ENCODE results near the gene ITGB1BP1. TPM values are rescaled to one million over a fixed set of nuclear protein-coding genes. Genes with fewer than 3 reads are reported as not detected.

ITGB1BP1 gene
- total RNA-seq, 1 donor from 2014 or later = 39.6 TPM

GRCh38 chr2:9373047-9373446, 50.3 kb downstream of the ITGB1BP1 start:
- DNase-seq (no peak), ATAC-seq (ENCODE audit: low read depth) (peak; percentile 47)
- no peak overlapping the region for H3K4me3 Mint-ChIP-seq
- peaks cover 22% of the 10 kb centered on the region for H3K27me3 Mint-ChIP-seq
- CTCF ChIA-PET = no interaction called here
- no peaks in the 10 kb centered on the region for H3K36me3 Mint-ChIP-seq (ENCODE audit: low read depth)
- H3K27ac Mint-ChIP-seq = no peak overlapping the region
- peaks cover 11% of the 10 kb centered on the region for H3K4me1 Mint-ChIP-seq
- no peaks in the 10 kb centered on the region for H3K9me3 Mint-ChIP-seq
- intact Hi-C loops (cut with micrococcal nuclease) = no loop called here
- TF ChIP-seq CTCF (IDR thresholded peaks at IDR 0.05) = no peak
- POLR2A ChIA-PET = no interaction called here

- H3K9me3 Mint-ChIP-seq = no peaks in the 10 kb centered on the region
- CTCF ChIA-PET = no interaction called here
- POLR2A ChIA-PET = no interaction called here
- peaks cover 26% of the 10 kb centered on the region for H3K27me3 Mint-ChIP-seq
- intact Hi-C loops (cut with micrococcal nuclease) = no loop called here
- no peaks in the 10 kb centered on the region for H3K36me3 Mint-ChIP-seq (ENCODE audit: low read depth)
- no peak overlapping the region for H3K4me3 Mint-ChIP-seq
- DNase-seq = no peak
- no peak for ATAC-seq (ENCODE audit: low read depth)
- TF ChIP-seq CTCF (IDR thresholded peaks at IDR 0.05) = no peak
- H3K4me1 Mint-ChIP-seq = peaks cover 11% of the 10 kb centered on the region
- no peak overlapping the region for H3K27ac Mint-ChIP-seq
Observed at GRCh38 chr2:9370746-9371145, 52.6 kb downstream of the ITGB1BP1 start.

- H3K4me1 Mint-ChIP-seq = no peaks in the 10 kb centered on the region
- H3K9me3 Mint-ChIP-seq = no peaks in the 10 kb centered on the region
- POLR2A ChIA-PET = no interaction called here
- TF ChIP-seq CTCF (IDR thresholded peaks at IDR 0.05) = no peak
- DNase-seq (no peak), ATAC-seq (ENCODE audit: low read depth) (no peak)
- CTCF ChIA-PET = no interaction called here
- no peak overlapping the region for H3K27ac Mint-ChIP-seq
- H3K27me3 Mint-ChIP-seq = peaks cover 22% of the 10 kb centered on the region
- intact Hi-C loops (cut with micrococcal nuclease) = no loop called here
- H3K4me3 Mint-ChIP-seq = no peak overlapping the region
- no peaks in the 10 kb centered on the region for H3K36me3 Mint-ChIP-seq (ENCODE audit: low read depth)
Observed at GRCh38 chr2:9366026-9366425, 57.3 kb downstream of the ITGB1BP1 start.

- H3K9me3 Mint-ChIP-seq = no peaks in the 10 kb centered on the region
- H3K27me3 Mint-ChIP-seq = peaks cover 22% of the 10 kb centered on the region
- ChIA-PET POLR2A (no interaction called here), CTCF (no interaction called here)
- ATAC-seq (ENCODE audit: low read depth) = no peak
- intact Hi-C loops (cut with micrococcal nuclease) = no loop called here
- DNase-seq = no peak
- H3K4me3 Mint-ChIP-seq = no peak overlapping the region
- no peak overlapping the region for H3K27ac Mint-ChIP-seq
- no peaks in the 10 kb centered on the region for H3K4me1 Mint-ChIP-seq
- H3K36me3 Mint-ChIP-seq (ENCODE audit: low read depth) = no peaks in the 10 kb centered on the region
- no peak for TF ChIP-seq CTCF (IDR thresholded peaks at IDR 0.05)
Observed at GRCh38 chr2:9365498-9366019, 57.8 kb downstream of the ITGB1BP1 start.

- no peak overlapping the region for H3K4me3 Mint-ChIP-seq
- no peaks in the 10 kb centered on the region for H3K4me1 Mint-ChIP-seq
- intact Hi-C loops (cut with micrococcal nuclease) = no loop called here
- no peak overlapping the region for H3K27ac Mint-ChIP-seq
- no peaks in the 10 kb centered on the region for H3K9me3 Mint-ChIP-seq
- ChIA-PET CTCF (no interaction called here), POLR2A (no interaction called here)
- peaks cover 16% of the 10 kb centered on the region for H3K27me3 Mint-ChIP-seq
- DNase-seq = no peak
- H3K36me3 Mint-ChIP-seq (ENCODE audit: low read depth) = no peaks in the 10 kb centered on the region
- no peak for TF ChIP-seq CTCF (IDR thresholded peaks at IDR 0.05)
- ATAC-seq (ENCODE audit: low read depth) = no peak
Observed at GRCh38 chr2:9364791-9365497, 58.4 kb downstream of the ITGB1BP1 start.

All from activated B cell treated with CpG ODN at 0.5 μM for 24 hours (primary cell).